GM19397 (cell line): ENCODE data around the gene HHIPL1.

Experiments used
- ATAC-seq: cut with Tn5 transposase; IDR thresholded peaks from one replicate; pipeline ENCODE4 v1.9.1; 2021; ENCODE audit warnings: mild to moderate bottlenecking, moderate library complexity; ENCODE audit not compliant: unreplicated experiment

HHIPL1 gene

GRCh38 chr14:99708449-99708848 lies 63.5 kb downstream of the HHIPL1 start:
- ATAC-seq: no peak

DNA sequence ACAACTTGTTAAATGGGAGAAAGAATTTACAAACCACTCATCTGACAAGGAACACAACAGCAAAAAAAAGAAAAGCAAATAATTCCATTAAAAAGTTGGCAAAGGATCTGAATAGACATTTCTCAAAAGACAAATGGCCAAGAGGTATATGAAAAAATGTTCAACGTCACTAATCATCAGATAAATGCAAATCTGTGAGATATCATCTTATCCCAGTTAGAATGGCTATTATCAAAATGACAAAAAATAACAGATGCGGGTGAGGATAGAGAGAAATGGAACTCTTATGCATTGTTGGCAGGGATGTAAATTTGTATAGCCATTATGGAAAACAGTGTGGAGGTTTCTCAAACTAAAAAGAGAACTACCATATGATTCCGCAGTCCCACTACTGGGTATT lies 69.0 kb downstream of the HHIPL1 start:
- no peak for ATAC-seq

- ATAC-seq: no peak
Measured at GRCh38 chr14:99715266-99716000, 70.5 kb downstream of the HHIPL1 start.

- no peak for ATAC-seq
Measured at GRCh38 chr14:99716091-99716849, 71.3 kb downstream of the HHIPL1 start.

GRCh38 chr14:99716850-99717681 lies 72.1 kb downstream of the HHIPL1 start:
- ATAC-seq: no peak

GRCh38 chr14:99717682-99718013 lies 72.7 kb downstream of the HHIPL1 start:
- ATAC-seq: no peak

DNA sequence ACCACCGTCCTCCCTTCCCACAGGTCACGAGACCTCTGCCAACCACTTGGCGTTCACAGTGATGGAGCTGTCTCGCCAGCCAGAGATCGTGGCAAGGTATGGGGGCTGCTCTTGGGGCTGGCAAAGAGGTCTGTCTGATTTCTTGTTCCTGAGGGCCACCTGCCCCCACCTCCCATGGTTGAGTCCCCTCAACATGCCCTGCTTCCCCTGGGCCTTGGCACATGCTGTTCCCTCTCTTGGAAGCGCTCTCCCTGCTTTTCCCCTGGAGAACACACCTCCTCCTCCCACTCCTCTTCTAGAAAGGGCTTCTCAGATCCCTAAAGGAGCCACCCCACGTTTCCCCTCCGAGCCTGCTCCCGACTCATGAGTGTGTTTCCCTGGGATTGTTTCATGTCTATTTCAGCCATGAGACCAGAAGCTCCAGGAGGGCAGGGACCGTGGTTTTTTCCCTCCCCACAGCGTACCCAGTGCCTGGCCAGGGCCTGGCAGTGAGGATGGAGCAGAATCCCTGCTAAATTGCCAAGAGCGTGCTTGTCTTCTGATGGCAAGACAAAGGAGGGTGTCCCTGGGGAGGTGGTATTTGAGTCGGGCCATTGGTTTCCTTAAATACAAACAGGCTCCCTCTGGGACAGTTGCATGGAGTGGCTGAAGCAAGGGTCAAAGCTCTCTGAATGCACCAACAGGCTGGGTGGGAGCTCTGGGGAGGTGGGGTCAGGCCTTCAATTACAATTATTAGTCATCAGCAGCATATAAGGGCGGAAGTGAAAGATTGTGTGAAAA lies 73.3 kb downstream of the HHIPL1 start:
- no peak for ATAC-seq

- no peak for ATAC-seq
Measured at GRCh38 chr14:99718811-99719192, 73.9 kb downstream of the HHIPL1 start.

GRCh38 chr14:99720941-99721791 lies 76.2 kb downstream of the HHIPL1 start:
- ATAC-seq: no peak

DNA sequence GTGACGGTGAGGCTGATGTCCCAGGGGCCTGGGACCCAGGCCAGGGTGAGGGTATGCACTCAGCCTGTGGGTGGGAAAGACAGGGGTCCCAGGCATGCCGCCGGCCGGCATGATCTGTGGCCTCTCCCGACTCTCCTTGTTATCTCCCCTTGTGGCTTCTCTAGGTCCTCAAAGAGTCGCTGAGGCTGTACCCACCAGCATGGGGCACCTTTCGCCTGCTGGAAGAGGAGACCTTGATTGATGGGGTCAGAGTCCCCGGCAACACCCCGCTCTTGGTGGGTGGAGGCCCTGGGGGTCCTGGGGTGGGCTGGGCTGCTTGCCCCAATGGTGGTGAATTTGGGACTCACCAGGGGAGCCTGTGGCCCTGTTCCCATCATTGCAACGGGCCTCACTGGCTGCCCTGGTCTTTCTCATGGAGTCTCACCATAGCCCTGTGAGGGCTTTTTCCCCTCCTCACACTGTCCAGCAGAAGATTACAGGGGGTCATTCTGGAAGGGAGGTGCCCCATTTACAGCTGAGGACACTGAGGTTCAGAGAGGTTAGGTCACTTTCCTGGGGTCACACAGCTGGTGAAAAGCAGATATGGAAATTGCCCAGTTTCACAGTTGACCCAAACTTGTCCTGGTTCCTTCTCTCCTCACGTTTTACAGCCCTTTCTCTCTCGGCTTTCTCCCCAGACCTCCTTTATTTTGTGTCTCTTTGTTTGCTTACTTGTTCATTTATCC lies 77.0 kb downstream of the HHIPL1 start:
- ATAC-seq: no peak

GRCh38 chr14:99722741-99723140 lies 77.8 kb downstream of the HHIPL1 start:
- no peak for ATAC-seq

GRCh38 chr14:99724196-99724891 lies 79.4 kb downstream of the HHIPL1 start:
- ATAC-seq: no peak

DNA sequence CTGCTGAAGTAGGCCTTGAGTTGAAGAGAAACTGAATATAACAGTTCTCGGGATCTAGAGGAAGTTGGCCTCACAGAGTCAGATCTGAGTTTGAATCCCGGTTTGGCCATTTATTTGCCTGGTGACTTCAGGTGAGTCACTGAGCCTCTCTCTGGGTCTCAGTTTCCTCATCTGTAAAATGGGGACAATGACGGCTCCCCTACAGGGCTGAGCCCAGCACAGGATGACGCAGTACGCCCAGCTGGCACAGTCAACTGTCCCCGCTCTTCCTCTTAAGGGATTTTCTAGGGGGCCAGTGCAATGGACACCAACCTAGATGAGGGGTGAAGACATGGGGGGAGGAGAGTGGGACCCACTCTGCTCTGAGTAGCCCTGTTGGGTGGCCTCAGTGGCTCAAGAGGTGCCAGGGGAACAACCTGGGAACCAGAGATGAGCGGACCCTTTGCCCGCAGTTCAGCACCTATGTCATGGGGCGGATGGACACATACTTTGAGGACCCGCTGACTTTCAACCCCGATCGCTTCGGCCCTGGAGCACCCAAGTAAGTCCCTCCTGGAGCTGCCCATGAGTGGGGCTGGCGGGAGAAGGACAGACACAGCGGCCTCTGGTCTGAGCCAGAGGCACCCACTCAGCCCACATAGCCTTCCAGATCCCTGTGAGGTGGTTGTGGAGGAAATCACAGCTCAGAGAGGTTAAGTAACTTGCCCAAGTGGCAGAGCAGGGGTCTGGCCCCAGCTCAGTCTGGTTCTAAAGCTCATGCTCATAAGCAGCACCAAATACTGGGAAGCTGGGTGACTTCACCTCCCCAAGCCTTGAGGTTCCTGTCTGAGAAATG lies 80.2 kb downstream of the HHIPL1 start:
- ATAC-seq: no peak

GRCh38 chr14:99725774-99726537 lies 81.0 kb downstream of the HHIPL1 start:
- no peak for ATAC-seq

GRCh38 chr14:99726538-99727095 lies 81.7 kb downstream of the HHIPL1 start:
- ATAC-seq: no peak

DNA sequence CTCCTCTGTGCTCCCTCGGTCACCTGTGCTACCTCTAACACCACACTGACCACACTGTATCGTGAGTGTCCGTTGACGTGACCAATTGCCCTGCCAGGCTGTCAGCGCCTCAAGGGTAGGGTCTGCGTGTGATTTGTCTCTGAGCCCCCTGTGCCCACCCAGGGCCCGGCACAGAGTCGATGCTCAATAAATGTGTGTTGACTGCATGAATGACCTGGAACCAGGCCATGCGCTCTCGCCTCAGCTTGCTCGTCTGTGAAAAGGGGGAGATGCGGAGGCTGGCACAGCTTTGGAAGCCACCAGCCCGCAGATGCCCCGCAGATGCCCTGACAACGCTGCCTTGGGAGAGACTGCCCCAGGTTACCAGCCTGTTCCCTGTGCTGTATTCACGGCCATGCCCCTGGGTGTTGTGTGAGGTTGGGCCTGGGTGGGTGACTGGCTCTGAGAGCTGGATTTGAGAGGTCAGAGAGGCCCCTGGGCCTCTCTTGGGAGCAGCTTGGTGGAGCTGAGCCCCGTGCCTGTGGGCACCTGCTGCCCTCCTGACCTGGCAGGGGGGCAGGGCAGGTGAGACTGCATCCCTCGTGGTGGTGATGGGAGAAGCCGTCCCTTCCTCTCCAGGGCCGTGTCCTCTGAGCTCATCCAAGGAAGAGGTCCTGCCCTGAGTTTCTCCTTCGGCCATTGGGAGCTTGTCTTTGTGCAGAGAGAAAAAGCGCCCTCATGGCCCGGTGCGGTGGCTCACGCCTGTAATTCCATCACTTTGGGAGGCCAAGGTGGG lies 82.4 kb downstream of the HHIPL1 start:
- ATAC-seq: no peak
